ENCODE results near the gene IL17B. TPM values are rescaled to one million over a fixed set of nuclear protein-coding genes. Genes with fewer than 3 reads are reported as not detected.

Gene IL17B
- total RNA-seq, 1 donor from 2014 or later = not detected

- Mint-ChIP-seq H3K4me3 (no peak overlapping the region), H3K4me1 (peaks cover 12% of the 10 kb centered on the region), H3K27ac (no peak overlapping the region), H3K27me3 (ENCODE audit: low read depth) (no peaks in the 10 kb centered on the region), H3K9me3 (no peaks in the 10 kb centered on the region), H3K36me3 (no peaks in the 10 kb centered on the region)
- no peak for TF ChIP-seq CTCF (IDR thresholded peaks at IDR 0.05; ENCODE audit: unreplicated experiment)
- DNase-seq (ENCODE audit: low spot score in 2 of 2, unreplicated experiment in 2 of 2) = no peak
Observed at GRCh38 chr5:149374801-149375200, 4.3 kb downstream of the IL17B start.

GRCh38 chr5:149374303-149374702 is 4.8 kb downstream of the IL17B start:
- Mint-ChIP-seq H3K4me1 (peaks cover 12% of the 10 kb centered on the region), H3K27me3 (ENCODE audit: low read depth) (no peaks in the 10 kb centered on the region), H3K27ac (no peak overlapping the region), H3K4me3 (no peak overlapping the region), H3K36me3 (no peaks in the 10 kb centered on the region), H3K9me3 (no peaks in the 10 kb centered on the region)
- DNase-seq (ENCODE audit: low spot score in 2 of 2, unreplicated experiment in 2 of 2) = no peak
- TF ChIP-seq CTCF (IDR thresholded peaks at IDR 0.05; ENCODE audit: unreplicated experiment) = no peak

- DNase-seq (ENCODE audit: low spot score in 2 of 2, unreplicated experiment in 2 of 2) = no peak
- Mint-ChIP-seq H3K4me3 (no peak overlapping the region), H3K27ac (no peak overlapping the region), H3K9me3 (no peaks in the 10 kb centered on the region), H3K27me3 (ENCODE audit: low read depth) (no peaks in the 10 kb centered on the region), H3K36me3 (no peaks in the 10 kb centered on the region), H3K4me1 (peaks cover 7% of the 10 kb centered on the region)
- no peak for TF ChIP-seq CTCF (IDR thresholded peaks at IDR 0.05; ENCODE audit: unreplicated experiment)
Observed at GRCh38 chr5:149372932-149373331, 6.2 kb downstream of the IL17B start.

GRCh38 chr5:149372076-149372795 is 6.9 kb downstream of the IL17B start:
- DNase-seq (ENCODE audit: low spot score in 2 of 2, unreplicated experiment in 2 of 2) = no peak
- no peaks in the 10 kb centered on the region for H3K36me3 Mint-ChIP-seq
- no peak overlapping the region for H3K27ac Mint-ChIP-seq
- peaks cover 7% of the 10 kb centered on the region for H3K4me1 Mint-ChIP-seq
- H3K4me3 Mint-ChIP-seq = no peak overlapping the region
- no peaks in the 10 kb centered on the region for H3K27me3 Mint-ChIP-seq (ENCODE audit: low read depth)
- no peak for TF ChIP-seq CTCF (IDR thresholded peaks at IDR 0.05; ENCODE audit: unreplicated experiment)
- no peaks in the 10 kb centered on the region for H3K9me3 Mint-ChIP-seq

GRCh38 chr5:149371296-149371962 is 7.7 kb downstream of the IL17B start:
- peak; percentile 58 for TF ChIP-seq CTCF (IDR thresholded peaks at IDR 0.05; ENCODE audit: unreplicated experiment)
- no peak overlapping the region for H3K27ac Mint-ChIP-seq
- no peaks in the 10 kb centered on the region for H3K27me3 Mint-ChIP-seq (ENCODE audit: low read depth)
- no peaks in the 10 kb centered on the region for H3K36me3 Mint-ChIP-seq
- H3K4me3 Mint-ChIP-seq = no peak overlapping the region
- H3K9me3 Mint-ChIP-seq = no peaks in the 10 kb centered on the region
- peak in 1 of 2 experiments; percentile 67 for DNase-seq (ENCODE audit: low spot score in 2 of 2, unreplicated experiment in 2 of 2)
- peaks cover 7% of the 10 kb centered on the region for H3K4me1 Mint-ChIP-seq
